HG03175 (cell line): ENCODE data around the gene CDK16.
A peak's percentile ranks its signal among the peaks of the same experiment; 100 is the strongest.

ENCODE experiments used
- ATAC-seq: cut with Tn5 transposase; IDR thresholded peaks from one replicate; pipeline ENCODE4 v1.9.1; 2021; ENCODE audit warnings: mild to moderate bottlenecking, moderate library complexity; ENCODE audit not compliant: unreplicated experiment

CDK16 gene

GRCh38 chrX:47218280-47218919 is at the start of gene CDK16:
CDK16 (plus strand) TSS chrX:47218681; CDS start chrX:47223558, 4,877 bp downstream.
- ATAC-seq: peak; percentile 45

GRCh38 chrX:47169273-47169672 is 49.2 kb upstream of the CDK16 start:
- no peak for ATAC-seq

- no peak for ATAC-seq
Measured at GRCh38 chrX:47169726-47170515, 48.6 kb upstream of the CDK16 start.

DNA sequence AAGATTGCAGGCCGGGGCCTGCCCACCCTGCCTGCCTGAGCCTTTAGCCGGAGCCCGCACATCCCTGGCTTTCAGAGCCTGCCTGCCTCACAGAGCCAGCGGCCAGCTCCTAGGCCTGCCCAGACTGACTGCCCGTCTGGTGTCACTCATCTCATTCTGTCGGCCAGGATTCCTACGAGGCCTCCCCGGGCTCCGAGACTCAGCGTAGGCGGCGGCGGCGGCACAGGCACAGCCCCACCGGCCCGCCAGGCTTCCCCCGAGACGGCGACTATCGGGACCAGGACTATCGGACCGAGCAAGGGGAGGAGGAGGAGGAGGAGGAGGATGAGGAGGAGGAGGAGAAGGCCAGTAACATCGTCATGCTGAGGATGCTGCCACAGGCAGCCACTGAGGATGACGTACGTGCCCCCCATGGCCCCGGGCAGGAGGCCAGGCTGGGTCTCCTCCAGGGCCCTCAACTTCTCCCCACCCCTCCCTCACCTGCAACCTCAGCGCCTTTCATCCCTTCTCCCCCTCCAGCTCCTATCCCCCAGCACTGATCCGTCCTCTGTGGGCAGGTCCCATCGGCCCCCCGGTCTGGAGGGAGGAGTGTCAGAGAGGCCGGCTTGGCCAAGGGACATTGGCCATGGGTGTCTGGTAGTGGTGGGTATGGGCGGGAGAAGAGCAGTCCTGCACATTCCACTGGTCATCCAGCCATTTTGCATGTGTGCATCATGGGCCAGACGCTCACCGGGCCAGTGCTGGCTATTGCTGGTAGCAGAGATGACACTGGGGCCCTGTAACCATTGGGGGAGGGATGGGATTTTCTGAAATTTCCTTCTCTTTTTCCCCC is 47.4 kb upstream of the CDK16 start:
- ATAC-seq: no peak

- ATAC-seq: no peak
Measured at GRCh38 chrX:47171996-47172395, 46.5 kb upstream of the CDK16 start.

GRCh38 chrX:47172549-47172948 is 45.9 kb upstream of the CDK16 start:
- ATAC-seq: no peak

- no peak for ATAC-seq
Measured at GRCh38 chrX:47172971-47173792, 45.3 kb upstream of the CDK16 start.

GRCh38 chrX:47174376-47174775 is 44.1 kb upstream of the CDK16 start:
- ATAC-seq: no peak

GRCh38 chrX:47174846-47175587 is 43.5 kb upstream of the CDK16 start:
- ATAC-seq: no peak

DNA sequence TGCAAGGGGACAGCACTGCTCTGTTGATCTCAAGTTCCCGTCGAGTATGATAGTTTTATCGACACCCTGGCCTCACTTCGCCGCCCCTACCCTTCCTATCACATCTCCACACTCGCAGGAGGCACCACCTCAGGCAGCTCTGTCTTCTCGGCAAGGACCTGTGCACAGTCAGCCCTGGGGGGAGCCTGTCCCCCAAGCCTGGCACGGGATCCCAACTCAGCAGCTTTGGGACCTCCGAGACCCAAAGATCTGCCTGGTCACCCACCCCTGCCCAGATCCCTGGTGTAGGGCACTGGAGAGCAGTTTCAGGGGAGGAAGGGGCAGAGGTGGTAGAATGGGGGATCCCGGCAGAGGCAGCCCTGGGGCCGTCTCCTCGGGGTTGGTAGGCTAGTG is 42.9 kb upstream of the CDK16 start:
- no peak for ATAC-seq

DNA sequence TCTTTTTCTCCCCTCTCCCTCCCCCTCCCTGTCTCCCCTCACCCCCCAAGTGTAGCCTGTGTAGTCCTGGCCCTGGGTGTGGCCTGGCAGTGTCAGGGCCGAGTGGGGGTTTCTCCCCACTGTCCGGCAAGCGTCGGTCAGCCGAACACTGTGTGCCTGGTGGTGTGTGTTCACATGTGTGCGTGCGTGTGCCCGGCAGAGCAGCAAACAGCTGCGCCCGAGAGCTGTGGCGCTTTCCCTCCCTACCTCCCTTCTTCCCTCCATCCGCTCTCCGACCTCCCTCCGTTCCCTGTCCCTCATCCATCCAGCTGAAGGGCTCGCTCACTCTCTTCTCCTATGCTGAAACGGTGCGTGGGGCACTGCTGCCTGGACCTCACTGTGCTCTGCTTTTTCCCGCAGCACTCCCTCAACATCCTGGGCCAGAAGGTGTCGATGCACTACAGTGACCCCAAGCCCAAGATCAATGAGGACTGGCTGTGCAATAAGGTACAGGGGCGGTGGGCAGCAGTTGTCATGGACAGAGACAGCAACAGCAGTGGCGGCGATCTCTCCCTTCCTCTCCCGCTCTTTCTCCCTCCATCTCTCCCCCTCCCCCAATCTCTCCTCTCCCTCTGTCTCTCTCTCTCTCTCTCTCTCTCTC is 42.3 kb upstream of the CDK16 start:
- ATAC-seq: no peak

DNA sequence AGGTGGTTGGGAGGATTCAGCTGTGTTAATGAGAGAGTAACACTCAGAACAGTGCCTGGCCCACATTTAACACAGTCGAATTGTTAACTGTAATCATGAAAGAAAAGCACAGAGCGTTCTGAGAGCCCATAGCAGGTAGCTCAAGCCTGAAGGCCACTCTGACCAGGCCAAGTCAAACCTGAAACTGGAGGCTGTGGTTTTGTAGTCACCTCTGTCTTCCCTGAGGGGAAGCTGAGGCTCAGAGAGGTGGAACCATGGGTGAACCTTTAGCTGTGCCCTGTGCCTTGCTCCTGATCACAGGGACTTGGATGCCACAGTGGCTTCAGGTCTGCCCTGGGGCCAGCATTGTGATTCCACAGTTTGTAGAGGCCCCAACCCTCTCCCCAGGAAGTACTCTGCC is 41.4 kb upstream of the CDK16 start:
- ATAC-seq: no peak

- no peak for ATAC-seq
Measured at GRCh38 chrX:47178337-47178736, 40.1 kb upstream of the CDK16 start.

DNA sequence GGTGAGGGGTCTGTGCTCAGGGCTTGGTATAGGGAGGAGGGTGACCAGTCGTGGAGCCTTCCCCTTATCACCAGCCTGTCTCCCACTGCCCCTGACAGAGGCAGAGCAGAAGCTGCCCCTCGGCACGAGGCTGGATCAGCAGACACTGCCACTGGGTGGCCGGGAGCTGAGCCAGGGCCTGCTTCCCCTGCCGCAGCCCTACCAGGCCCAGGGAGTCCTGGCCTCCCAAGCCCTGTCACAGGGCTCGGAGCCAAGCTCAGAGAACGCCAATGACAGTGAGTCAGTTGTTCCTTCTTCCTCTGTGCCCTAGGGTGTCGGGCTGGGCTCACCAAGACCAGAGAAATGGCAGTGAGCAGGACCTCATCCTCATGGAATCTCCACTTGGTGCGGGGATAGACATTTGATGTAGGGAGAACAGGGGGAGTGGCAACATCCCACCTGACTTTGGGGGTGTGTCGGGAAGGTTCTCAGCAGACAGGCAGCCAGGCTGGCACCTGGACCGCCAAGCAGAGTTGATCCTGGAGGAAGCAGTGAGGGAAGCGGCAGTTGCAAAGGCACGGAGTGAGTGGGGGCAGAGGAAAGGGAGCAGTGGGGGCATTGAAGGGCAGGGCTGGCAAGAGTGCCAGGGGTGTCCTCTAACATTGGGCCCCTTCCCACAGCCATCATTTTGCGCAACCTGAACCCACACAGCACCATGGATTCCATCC is 39.1 kb upstream of the CDK16 start:
- ATAC-seq: no peak

DNA sequence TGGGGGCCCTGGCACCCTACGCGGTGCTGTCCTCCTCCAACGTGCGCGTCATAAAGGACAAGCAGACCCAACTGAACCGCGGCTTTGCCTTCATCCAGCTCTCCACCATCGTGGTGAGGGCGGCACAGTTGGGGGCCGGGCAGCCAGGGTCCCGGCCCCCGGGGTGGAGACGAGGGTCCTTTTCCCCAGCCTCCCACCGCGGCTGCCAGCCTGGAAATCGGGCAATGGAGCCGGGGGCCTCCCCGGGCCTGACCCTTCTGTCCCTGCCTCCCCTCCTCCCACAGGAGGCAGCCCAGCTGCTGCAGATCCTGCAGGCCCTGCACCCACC is 38.6 kb upstream of the CDK16 start:
- no peak for ATAC-seq

DNA sequence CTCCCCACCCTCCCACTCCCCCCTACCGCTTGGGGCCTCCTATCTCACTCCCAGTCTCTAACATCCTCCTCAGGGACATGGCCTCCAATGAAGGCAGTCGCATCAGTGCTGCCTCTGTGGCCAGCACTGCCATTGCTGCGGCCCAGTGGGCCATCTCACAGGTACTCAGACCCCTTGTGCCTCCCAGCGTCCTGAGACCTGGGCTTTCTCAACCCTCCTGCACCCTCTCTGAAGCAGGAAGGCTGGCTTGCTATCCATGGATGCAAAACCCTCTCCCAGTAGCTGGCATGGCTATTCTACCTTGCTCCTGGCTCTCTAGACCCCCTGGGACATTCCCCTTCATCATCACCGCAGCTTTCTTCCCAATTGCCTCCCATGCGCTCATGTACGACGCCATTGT is 38.1 kb upstream of the CDK16 start:
- no peak for ATAC-seq

- ATAC-seq: no peak
Measured at GRCh38 chrX:47181301-47181700, 37.2 kb upstream of the CDK16 start.

- ATAC-seq: no peak
Measured at GRCh38 chrX:47182106-47182700, 36.3 kb upstream of the CDK16 start.

GRCh38 chrX:47184486-47184885 is 34.0 kb upstream of the CDK16 start:
- no peak for ATAC-seq
